Natural killer cell (primary cell): ENCODE data around the gene ANKRD63. TPM values are rescaled to one million over a fixed set of nuclear protein-coding genes. Genes with fewer than 3 reads are reported as not detected.

Experiments used
- ATAC-seq, 3 donors: fragments of 150-1000 bp in 2 of 3; fragments of 200-7000 bp in 1 of 3; cut with Tn5 transposase; 1 replicate in 1 of 3; 2 replicates in 2 of 3; pipeline ENCODE4 v1.10.0; 2021; ENCODE audit warnings: mild to moderate bottlenecking in 2 of 3, moderate library complexity in 2 of 3
- DNase-seq, 2 donors: peaks; one replicate each; pipeline versions ENCODE4 v3.0.0 to v3.0.0-alpha.2; 2013 to 2021; ENCODE audit warnings: mixed read lengths in 1 of 2
- H3K27ac ChIP-seq: one replicate; pipeline ENCODE4 v1.5.1; 2013; ENCODE audit warnings: mild to moderate bottlenecking, low read length
- H3K27me3 ChIP-seq: one replicate; pipeline ENCODE4 v1.6.1; 2013; ENCODE audit warnings: low read length; ENCODE audit not compliant: control insufficient read depth, insufficient read depth
- H3K36me3 ChIP-seq: one replicate; pipeline ENCODE4 v1.6.1; 2013; ENCODE audit warnings: low read length; ENCODE audit not compliant: control insufficient read depth, insufficient read depth
- H3K4me1 ChIP-seq: one replicate; pipeline ENCODE4 v1.6.1; 2013; ENCODE audit warnings: low read length; ENCODE audit not compliant: control insufficient read depth, insufficient read depth
- H3K4me3 ChIP-seq: one replicate; pipeline ENCODE4 v1.5.1; 2013; ENCODE audit warnings: low read length
- H3K9me3 ChIP-seq: one replicate; pipeline ENCODE4 v1.6.1; 2013; ENCODE audit warnings: low read length; ENCODE audit not compliant: control insufficient read depth, insufficient read depth
- H3K27ac Mint-ChIP-seq, 2 donors: one replicate each; pipeline ENCODE4 v1.8.0; 2022; ENCODE audit warnings: mild to moderate bottlenecking in 2 of 2, mixed read lengths in 2 of 2, moderate library complexity in 1 of 2
- H3K27me3 Mint-ChIP-seq, 2 donors: one replicate each; pipeline ENCODE4 v1.8.0; 2022; ENCODE audit warnings: low read depth in 2 of 2, mixed read lengths in 2 of 2
- H3K36me3 Mint-ChIP-seq: one replicate; pipeline ENCODE4 v1.8.0; 2022; ENCODE audit warnings: mixed read lengths
- H3K4me1 Mint-ChIP-seq, 2 donors: one replicate each; pipeline ENCODE4 v1.8.0; 2022; ENCODE audit warnings: mixed read lengths in 2 of 2
- H3K4me3 Mint-ChIP-seq: one replicate; pipeline ENCODE4 v1.8.0; 2022; ENCODE audit warnings: mild to moderate bottlenecking, moderate library complexity, mixed read lengths
- H3K9me3 Mint-ChIP-seq, 2 donors: one replicate each; pipeline ENCODE4 v1.8.0; 2022; ENCODE audit warnings: mixed read lengths in 2 of 2
- CTCF ChIP-seq: fragments of 200-600 bp; IDR thresholded peaks from one replicate; pipeline ENCODE4 v1.8.0; 2022; ENCODE audit warnings: antibody characterized with exemption
- WGBS: methylation state at CpG from one replicate; pipeline ENCODE4 v1.1.7; 2013; ENCODE audit warnings: missing lambda C conversion rate; ENCODE audit not compliant: insufficient coverage; 5-methylcytosine and 5-hydroxymethylcytosine counted together
- intact Hi-C: fragments of 100-400 bp; cut with micrococcal nuclease; formaldehyde crosslinking; loops from one replicate; pipeline ENCODE4 v1.14.2; 2022
- total RNA-seq, 4 donors: library from RNA; stranded (reverse); fragments of 120-200 nt in 1 of 4; gene quantifications; one replicate each; pipeline versions ENCODE4 v1.2.3 to v1.2.4, GENCODE V29; 2013 to 2022

Gene ANKRD63
- total RNA-seq, 3 donors from 2014 or later (not counting 1 experiment from before 2014, with no cell fraction given) = not detected

DNA sequence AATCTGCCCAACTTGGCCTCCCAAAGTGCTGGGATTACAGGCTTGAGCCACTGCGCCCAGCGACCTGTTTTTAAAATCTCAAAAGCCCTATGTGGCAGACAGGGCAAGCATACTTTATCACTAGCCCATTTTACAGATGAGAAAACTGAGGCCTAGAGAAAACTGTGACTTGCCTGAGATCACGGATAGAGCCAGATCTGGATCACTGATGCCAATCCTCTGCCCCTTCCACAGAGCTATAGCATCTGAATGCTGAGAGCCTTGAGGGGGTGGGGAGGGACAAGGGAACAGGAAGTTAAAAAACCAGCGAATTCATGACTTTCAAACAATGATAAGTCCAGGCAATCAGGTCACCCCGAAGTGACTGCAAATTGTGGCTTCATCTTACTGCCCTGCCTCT, 7.3 kb downstream of the ANKRD63 start:
- H3K36me3 Mint-ChIP-seq = no peaks in the 10 kb centered on the region
- Histone ChIP-seq H3K9me3 (no peaks in the 10 kb centered on the region), H3K27ac (no peak overlapping the region), H3K4me1 (peaks cover 25% of the 10 kb centered on the region), H3K36me3 (no peaks in the 10 kb centered on the region), H3K4me3 (no peak overlapping the region), H3K27me3 (peaks cover 8% of the 10 kb centered on the region)
- peaks cover 0 to 10% of the 10 kb centered on the region in 2 donors for H3K4me1 Mint-ChIP-seq
- peaks cover 11 to 22% of the 10 kb centered on the region in 2 donors for H3K27me3 Mint-ChIP-seq
- ATAC-seq (no peak), DNase-seq (no peak)
- no peak for TF ChIP-seq CTCF
- intact Hi-C loops = loop anchor here (5.0 kb wide), 1 partner anchor 488 kb away; no protein-coding TSS in a partner anchor
- no peak overlapping the region for H3K4me3 Mint-ChIP-seq
- H3K9me3 Mint-ChIP-seq = no peaks in the 10 kb centered on the region
- H3K27ac Mint-ChIP-seq = no peak overlapping the region
- 62% methylated on average over 4 of the region's 5 CpGs for WGBS

GRCh38 chr15:40274350-40275274, 8.3 kb downstream of the ANKRD63 start:
- TF ChIP-seq CTCF = peak; percentile 100
- peak overlapping the region in 1 of 2 donors; percentile 45 for H3K27ac Mint-ChIP-seq
- Histone ChIP-seq H3K27me3 (peaks cover 8% of the 10 kb centered on the region), H3K27ac (no peak overlapping the region), H3K4me3 (no peak overlapping the region), H3K9me3 (no peaks in the 10 kb centered on the region), H3K36me3 (no peaks in the 10 kb centered on the region), H3K4me1 (peaks cover 24% of the 10 kb centered on the region)
- no peaks in the 10 kb centered on the region for H3K9me3 Mint-ChIP-seq
- peaks cover 0 to 10% of the 10 kb centered on the region in 2 donors for H3K4me1 Mint-ChIP-seq
- intact Hi-C loops = loop anchor here (1.0 to 5.0 kb wide), 5 partner anchors 37 to 587 kb away; partner anchors contain the start of gene PAK6
- H3K27me3 Mint-ChIP-seq = peaks cover 11 to 17% of the 10 kb centered on the region in 2 donors
- DNase-seq (peak; percentile 86 to 95), ATAC-seq (peak; percentile 85 to 92 (median 88))
- 57% methylated on average over 26 of the region's 26 CpGs for WGBS
- H3K36me3 Mint-ChIP-seq = no peaks in the 10 kb centered on the region
- H3K4me3 Mint-ChIP-seq = no peak overlapping the region

DNA sequence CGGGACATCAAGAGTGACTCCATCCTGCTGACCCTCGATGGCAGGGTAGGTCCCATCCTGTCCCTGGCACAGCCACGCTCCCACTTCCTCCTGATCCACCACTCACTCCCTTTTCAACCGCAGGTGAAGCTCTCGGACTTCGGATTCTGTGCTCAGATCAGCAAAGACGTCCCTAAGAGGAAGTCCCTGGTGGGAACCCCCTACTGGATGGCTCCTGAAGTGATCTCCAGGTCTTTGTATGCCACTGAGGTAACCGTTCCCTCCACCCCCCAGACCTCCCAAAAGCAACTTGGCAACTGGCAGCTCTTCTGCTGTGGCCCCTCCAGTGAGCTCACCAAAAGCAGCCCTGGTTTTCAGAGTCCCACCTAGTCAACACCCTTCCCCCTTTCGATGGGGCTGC, 9.4 kb downstream of the ANKRD63 start:
- WGBS = 74% methylated on average over 9 of the region's 9 CpGs
- Mint-ChIP-seq H3K9me3 (no peaks in the 10 kb centered on the region), H3K36me3 (no peaks in the 10 kb centered on the region), H3K4me1 (peaks cover 0 to 7% of the 10 kb centered on the region in 2 donors), H3K27ac (no peak overlapping the region), H3K27me3 (peaks cover 5 to 8% of the 10 kb centered on the region in 2 donors), H3K4me3 (no peak overlapping the region)
- H3K4me1 ChIP-seq = peaks cover 17% of the 10 kb centered on the region
- ATAC-seq (no peak), DNase-seq (no peak)
- no peak overlapping the region for H3K27ac ChIP-seq
- intact Hi-C loops = loop anchor here (5.0 kb wide), 2 partner anchors 36 to 586 kb away; partner anchors contain the start of gene PAK6
- H3K4me3 ChIP-seq = no peak overlapping the region
- no peak for TF ChIP-seq CTCF
- peaks cover 2% of the 10 kb centered on the region for H3K27me3 ChIP-seq
- no peaks in the 10 kb centered on the region for H3K9me3 ChIP-seq
- H3K36me3 ChIP-seq = no peaks in the 10 kb centered on the region
